Omental fat pad (tissue), 4 donors: ENCODE data around the gene SCP2. TPM values are rescaled to one million over a fixed set of nuclear protein-coding genes. Genes with fewer than 3 reads are reported as not detected.
A peak's percentile ranks its signal among the peaks of the same experiment; 100 is the strongest.
"Not testable (repeated sequence)": the region's sequence is repeated elsewhere in the genome, so short reads cannot be mapped to it uniquely, and the experiment has no call there.

Experiments
- ATAC-seq: fragments of 150-250 bp; one replicate; pipeline ENCODE4 v1.9.1; 2016; ENCODE audit warnings: mild to moderate bottlenecking, moderate library complexity; ENCODE audit not compliant: low FRiP score
- DNase-seq: peaks from one replicate; pipeline ENCODE4 v3.0.0-alpha.2; 2019; ENCODE audit warnings: low spot score
- total RNA-seq, 4 donors: library from RNA; depleted of rRNA; stranded (reverse); fragments of >200 nt; gene quantifications; one replicate each; pipeline ENCODE4 v1.1.0, GENCODE V29; 2016
- TF ChIP-seq, protein P1 (sequence below), 3 donors: fragments of 450-650 bp; IDR thresholded peaks; one replicate each; pipeline ENCODE4 v1.5.1; 2016 to 2017; ENCODE audit warnings: antibody characterized with exemption in 3 of 3, mild to moderate bottlenecking in 3 of 3, moderate library complexity in 2 of 3

The SCP2 gene
- total RNA-seq, 4 donors from 2014 or later = 92.7 to 174 (median 126) TPM

DNA sequence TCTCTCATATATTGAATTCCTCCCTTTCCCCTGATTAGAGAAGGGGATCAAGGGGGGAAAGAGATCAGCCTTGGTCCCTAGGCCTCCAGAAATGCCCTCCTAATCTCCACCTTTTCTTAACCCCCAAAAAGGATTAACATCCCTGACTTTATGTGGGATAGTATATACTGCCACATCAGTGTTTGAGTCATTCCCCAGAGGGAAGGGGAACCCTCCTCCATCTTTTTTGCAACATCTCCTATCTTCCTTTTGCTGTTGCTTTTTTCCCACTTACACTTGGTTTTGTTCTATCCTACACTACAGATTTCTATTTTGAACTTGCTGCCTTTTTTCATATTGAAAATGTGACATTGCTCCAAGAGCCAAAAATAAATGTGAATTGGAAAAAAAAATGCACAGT lies 69.6 kb downstream of the SCP2 start:
- TF ChIP-seq, protein P1, sequence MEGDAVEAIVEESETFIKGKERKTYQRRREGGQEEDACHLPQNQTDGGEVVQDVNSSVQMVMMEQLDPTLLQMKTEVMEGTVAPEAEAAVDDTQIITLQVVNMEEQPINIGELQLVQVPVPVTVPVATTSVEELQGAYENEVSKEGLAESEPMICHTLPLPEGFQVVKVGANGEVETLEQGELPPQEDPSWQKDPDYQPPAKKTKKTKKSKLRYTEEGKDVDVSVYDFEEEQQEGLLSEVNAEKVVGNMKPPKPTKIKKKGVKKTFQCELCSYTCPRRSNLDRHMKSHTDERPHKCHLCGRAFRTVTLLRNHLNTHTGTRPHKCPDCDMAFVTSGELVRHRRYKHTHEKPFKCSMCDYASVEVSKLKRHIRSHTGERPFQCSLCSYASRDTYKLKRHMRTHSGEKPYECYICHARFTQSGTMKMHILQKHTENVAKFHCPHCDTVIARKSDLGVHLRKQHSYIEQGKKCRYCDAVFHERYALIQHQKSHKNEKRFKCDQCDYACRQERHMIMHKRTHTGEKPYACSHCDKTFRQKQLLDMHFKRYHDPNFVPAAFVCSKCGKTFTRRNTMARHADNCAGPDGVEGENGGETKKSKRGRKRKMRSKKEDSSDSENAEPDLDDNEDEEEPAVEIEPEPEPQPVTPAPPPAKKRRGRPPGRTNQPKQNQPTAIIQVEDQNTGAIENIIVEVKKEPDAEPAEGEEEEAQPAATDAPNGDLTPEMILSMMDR (IDR thresholded peaks at IDR 0.05) = no peak
- DNase-seq = no peak
- ATAC-seq = no peak

DNA sequence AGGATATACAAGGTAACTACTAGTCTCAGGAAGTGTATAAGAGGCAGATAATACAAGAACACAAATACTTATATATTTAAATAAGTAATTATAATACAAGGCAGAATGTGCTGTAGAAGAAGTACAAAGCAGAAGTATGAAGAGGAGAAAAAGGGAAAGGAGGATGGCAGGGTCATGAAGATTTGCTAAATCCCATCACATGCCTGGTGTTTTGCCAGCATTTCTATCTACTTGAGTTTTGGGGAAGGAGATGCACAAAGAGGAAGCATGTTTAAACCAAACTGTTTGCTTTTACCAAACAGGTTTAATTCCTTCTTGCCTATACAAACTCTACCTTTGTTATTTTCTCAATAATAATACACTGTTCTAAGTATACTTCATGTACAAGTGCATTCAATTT lies 74.1 kb downstream of the SCP2 start:
- ATAC-seq (no peak), DNase-seq (no peak)
- TF ChIP-seq, protein P1 (IDR thresholded peaks at IDR 0.05) = no peak

DNA sequence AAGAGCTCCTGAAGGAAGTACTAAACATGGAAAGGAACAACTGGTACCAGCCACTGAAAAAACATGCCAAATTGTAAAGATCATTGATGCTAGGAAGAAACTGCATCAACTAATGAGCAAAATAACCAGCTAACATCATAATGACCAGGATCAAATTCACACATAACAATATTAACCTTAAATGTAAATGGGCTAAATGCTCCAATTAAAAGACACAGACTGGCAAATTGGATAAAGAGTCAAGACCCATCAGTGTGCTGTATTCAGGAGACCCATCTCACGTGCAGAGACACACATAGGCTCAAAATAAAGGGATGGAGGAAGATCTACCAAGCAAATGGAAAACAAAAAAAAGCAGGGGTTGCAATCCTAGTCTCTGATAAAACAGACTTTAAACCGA lies 79.5 kb downstream of the SCP2 start:
- not testable (repeated sequence) for DNase-seq

DNA sequence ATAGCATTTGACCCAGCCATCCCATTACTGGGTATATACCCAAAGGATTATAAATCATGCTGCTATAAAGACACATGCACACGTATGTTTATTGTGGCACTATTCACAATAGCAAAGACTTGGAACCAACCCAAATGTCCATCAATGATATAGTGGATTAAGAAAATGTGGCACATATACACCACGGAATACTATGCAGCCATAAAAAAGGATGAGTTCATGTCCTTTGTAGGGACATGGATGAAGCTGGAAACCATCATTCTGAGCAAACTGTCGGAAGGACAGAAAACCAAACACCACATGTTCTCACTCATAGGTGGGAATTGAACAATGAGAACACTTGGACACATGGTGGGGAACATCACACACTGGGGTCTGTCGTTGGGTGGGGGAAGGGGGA lies 83.2 kb downstream of the SCP2 start:
- not testable (repeated sequence) for DNase-seq, ATAC-seq

More for the DNA sequence above, 79.5 kb downstream of the SCP2 start:
- ATAC-seq = not testable (repeated sequence)

DNA sequence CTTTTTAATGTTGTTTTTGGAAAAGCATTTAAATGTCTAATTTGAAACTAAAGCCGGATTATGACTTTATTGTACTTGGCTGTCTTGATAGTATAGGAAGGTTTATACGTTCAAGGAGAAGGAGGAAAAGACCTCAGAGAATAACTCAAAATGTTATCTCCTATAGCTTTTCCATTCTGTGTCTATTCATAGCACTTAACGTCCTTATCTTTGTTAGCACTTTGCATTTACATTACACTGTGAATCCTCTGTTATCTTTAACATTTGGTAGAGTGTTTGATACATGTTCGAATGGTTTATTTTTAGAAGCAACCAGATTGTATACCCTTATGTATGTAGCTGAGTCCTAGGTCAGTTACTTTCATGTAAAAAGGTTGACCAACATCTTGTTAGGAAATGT lies 84.1 kb downstream of the SCP2 start:
- no peak for ATAC-seq
- DNase-seq = no peak
- TF ChIP-seq, protein P1 (IDR thresholded peaks at IDR 0.05) = no peak

DNA sequence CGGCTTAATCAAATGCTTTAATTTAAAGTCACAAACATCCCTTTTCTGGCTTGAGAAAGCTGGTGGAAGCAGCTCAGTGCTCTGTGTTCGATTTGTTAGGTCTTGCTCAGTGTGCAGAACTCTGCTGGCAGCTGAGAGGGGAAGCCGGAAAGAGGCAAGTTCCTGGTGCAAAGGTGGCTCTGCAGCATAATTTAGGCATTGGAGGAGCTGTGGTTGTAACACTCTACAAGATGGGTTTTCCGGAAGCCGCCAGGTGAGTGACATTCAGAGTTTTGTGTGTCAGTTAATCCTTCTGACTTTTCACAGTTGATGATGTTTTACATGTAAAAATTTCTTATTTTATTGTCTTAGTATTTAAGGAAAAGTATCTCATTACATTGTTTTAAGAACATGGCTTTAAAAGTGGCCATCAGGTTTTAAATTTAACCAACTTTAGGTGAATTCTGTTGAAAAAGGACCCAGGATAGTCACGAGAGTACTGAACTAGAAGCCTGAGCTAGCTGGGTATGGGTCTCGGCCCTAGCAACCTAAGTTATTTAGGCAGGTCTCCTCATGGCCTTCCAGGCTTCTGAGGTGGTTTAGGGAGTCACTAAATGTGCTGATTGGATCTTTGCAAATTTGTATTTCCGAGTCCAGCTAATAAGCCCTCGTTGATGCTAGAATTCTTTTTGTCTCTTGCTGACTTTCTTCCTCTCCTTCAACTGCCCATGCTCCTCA lies 87.9 kb downstream of the SCP2 start:
- ATAC-seq (peak; percentile 93), DNase-seq (peak; percentile 28)
- TF ChIP-seq, protein P1 (IDR thresholded peaks at IDR 0.05) = no peak

DNA sequence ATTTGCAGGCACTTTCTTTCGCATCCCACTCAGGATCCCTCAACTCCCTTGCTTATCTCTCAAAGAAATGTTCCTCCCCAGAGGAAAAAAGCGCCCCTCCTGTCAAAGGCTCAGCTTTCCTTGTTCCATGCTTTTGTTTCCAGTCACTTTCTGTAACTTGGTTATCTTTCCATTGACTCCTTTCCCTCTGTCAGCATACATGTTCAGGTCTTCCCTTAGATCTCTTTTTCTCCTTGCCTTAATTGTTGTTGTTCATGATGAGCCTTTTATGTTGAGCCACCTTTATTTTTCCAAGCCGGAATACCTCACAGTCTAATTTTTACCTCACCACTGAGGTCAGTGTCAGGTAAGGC lies 88.4 kb downstream of the SCP2 start:
- TF ChIP-seq, protein P1 (IDR thresholded peaks at IDR 0.05) = no peak
- ATAC-seq (no peak), DNase-seq (no peak)

DNA sequence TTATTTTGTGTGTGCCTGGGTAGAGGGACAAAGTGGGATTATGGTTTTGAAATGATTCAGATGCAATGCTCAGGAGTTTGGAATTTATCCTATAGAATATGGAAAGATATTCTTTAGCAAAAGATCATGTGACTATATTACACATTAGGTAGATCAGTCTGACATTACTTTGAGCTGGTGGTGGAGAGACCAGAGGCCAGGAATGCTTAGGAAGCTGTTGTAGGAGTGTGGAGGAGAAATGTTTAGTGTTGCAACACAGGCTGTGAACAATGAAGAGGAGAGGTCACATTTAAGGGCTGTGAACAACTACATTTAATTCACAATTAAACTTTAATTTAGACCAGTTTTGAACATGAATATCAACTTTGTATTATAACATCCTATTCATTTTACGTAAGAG lies 89.6 kb downstream of the SCP2 start:
- peak; percentile 58 for ATAC-seq
- TF ChIP-seq, protein P1 (IDR thresholded peaks at IDR 0.05) = no peak
- no peak for DNase-seq
